Ureter (tissue), 1 donor: Measurements from ENCODE around the gene P4HA2. TPM values are rescaled to one million over a fixed set of nuclear protein-coding genes. Genes with fewer than 3 reads are reported as not detected.

Source experiments
- DNase-seq: peaks from one replicate; pipeline ENCODE4 v3.0.0-alpha.2; 2020; ENCODE audit warnings: low spot score
- total RNA-seq: library from RNA; stranded (reverse); gene quantifications from one replicate; pipeline ENCODE4 v1.2.4, GENCODE V29; 2023
- donor health status: DM: yes; HTN: yes; CAD: no.

Gene P4HA2
- total RNA-seq, 1 donor from 2014 or later: 39.7 TPM

DNA sequence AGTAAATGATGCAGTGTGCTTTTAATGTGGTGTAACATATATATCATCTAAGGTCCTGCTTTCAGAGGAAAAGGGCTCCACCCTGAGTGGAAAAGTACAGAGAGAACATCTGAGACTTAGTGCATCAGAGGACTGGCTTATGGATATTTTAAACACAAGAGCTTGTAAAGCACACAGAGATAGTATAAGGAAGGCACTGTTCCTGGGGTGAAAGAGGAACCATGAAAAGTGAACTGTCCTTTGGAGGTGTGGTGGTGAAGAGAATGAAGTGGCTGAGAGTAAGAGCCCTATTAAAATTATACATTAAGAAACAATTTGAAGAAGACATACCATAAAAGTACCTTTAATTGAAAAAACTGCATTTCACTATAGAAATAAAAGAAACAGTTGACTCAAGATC, 85.2 kb downstream of the P4HA2 start:
- DNase-seq: no peak

Other genes with a start within 250 kb of the P4HA2 start
- 0.81 TPM for gene ACSL6, start 216.2 kb downstream of the P4HA2 start, total RNA-seq
- gene IL3, start 167.2 kb downstream of the P4HA2 start, total RNA-seq: not detected
- gene CSF2, start 154.1 kb downstream of the P4HA2 start, total RNA-seq: not detected
- 33.9 TPM for gene PDLIM4, start 29.8 kb upstream of the P4HA2 start, total RNA-seq
- 3.1 TPM for gene SLC22A4, start 66.5 kb upstream of the P4HA2 start, total RNA-seq
- gene SLC22A5, start 141.9 kb upstream of the P4HA2 start, total RNA-seq: 23.2 TPM